Measurements from ENCODE around the gene ARHGAP25. TPM values are rescaled to one million over a fixed set of nuclear protein-coding genes. Genes with fewer than 3 reads are reported as not detected.

ARHGAP25 gene
- total and polyA plus RNA-seq, 4 donors = 3.5 to 7.0 (median 5.3) TPM

DNA sequence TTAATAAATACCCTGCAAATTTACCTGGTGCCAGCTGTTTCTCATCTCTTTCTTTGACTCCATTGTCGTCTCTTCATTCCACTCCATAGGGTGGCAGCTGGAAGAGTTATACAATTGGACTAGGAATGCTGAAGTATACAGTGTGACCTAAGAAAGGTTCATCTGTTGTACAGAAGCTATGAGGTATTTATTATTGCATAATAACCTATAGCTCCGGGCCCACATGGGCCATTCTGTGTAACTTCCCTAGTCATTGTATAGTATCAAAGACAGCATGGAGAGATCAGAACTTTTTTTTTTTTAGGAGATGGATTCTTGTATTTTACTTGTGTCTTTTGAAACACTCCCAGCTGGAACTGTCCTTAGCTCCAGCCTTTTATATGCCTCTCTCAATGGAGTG is 110.4 kb downstream of the ARHGAP25 start:
- TF ChIP-seq TAF1 (conservative IDR thresholded peaks at IDR 0.05) = no peak
- no peak overlapping the region for H3K9ac ChIP-seq (ENCODE audit: low read depth in 1 of 2, low read length in 2 of 2)
- H3K9me3 ChIP-seq (ENCODE audit: control insufficient read depth in 4 of 4, low read length in 3 of 4) = no peaks in the 10 kb centered on the region
- H3K27ac ChIP-seq (ENCODE audit: low read depth in 1 of 2, low read length in 2 of 2) = no peak overlapping the region
- peaks cover 0 to 4% (median 0%) of the 10 kb centered on the region in 4 donors for H3K27me3 ChIP-seq (ENCODE audit: control insufficient read depth in 4 of 4, insufficient read depth in 4 of 4, low read length in 3 of 4)
- WGBS = 89% methylated on average over 2 of the region's 2 CpGs
- no peaks in the 10 kb centered on the region for H3K36me3 ChIP-seq (ENCODE audit: control insufficient read depth in 4 of 4, insufficient read depth in 3 of 4, low read depth in 1 of 4, low read length in 3 of 4)
- DNase-seq (ENCODE audit: low spot score) = no peak
- no peaks in the 10 kb centered on the region for H3K4me1 ChIP-seq (ENCODE audit: control insufficient read depth in 4 of 4, insufficient read depth in 4 of 4, low read length in 3 of 4)
- H3K4me3 ChIP-seq (ENCODE audit: low read depth in 1 of 3, low read length in 3 of 3) = no peak overlapping the region

GRCh38 chr2:68846091-68846490 is 111.5 kb downstream of the ARHGAP25 start:
- no peak for DNase-seq (ENCODE audit: low spot score)
- H3K9me3 ChIP-seq (ENCODE audit: control insufficient read depth in 4 of 4, low read length in 3 of 4) = no peaks in the 10 kb centered on the region
- H3K9ac ChIP-seq (ENCODE audit: low read depth in 1 of 2, low read length in 2 of 2) = no peak overlapping the region
- no peaks in the 10 kb centered on the region for H3K4me1 ChIP-seq (ENCODE audit: control insufficient read depth in 4 of 4, insufficient read depth in 4 of 4, low read length in 3 of 4)
- no peak overlapping the region for H3K4me3 ChIP-seq (ENCODE audit: low read depth in 1 of 3, low read length in 3 of 3)
- H3K36me3 ChIP-seq (ENCODE audit: control insufficient read depth in 4 of 4, insufficient read depth in 3 of 4, low read depth in 1 of 4, low read length in 3 of 4) = no peaks in the 10 kb centered on the region
- peaks cover 0 to 4% (median 0%) of the 10 kb centered on the region in 4 donors for H3K27me3 ChIP-seq (ENCODE audit: control insufficient read depth in 4 of 4, insufficient read depth in 4 of 4, low read length in 3 of 4)
- H3K27ac ChIP-seq (ENCODE audit: low read depth in 1 of 2, low read length in 2 of 2) = no peak overlapping the region
- 74% methylated on average over 3 of the region's 3 CpGs for WGBS
- TF ChIP-seq JUND (IDR thresholded peaks at IDR 0.05) (no peak), REST (IDR thresholded peaks at IDR 0.05) (no peak), EGR1 (IDR thresholded peaks at IDR 0.05; ENCODE audit: low read depth in 2 of 2) (no peak), RAD21 (IDR thresholded peaks at IDR 0.05) (no peak), HNF4G (IDR thresholded peaks at IDR 0.05) (no peak), YY1 (IDR thresholded peaks at IDR 0.05) (no peak), RXRA (IDR thresholded peaks at IDR 0.05) (no peak), SP1 (IDR thresholded peaks at IDR 0.05) (no peak)
- TF ChIP-seq, protein P1, sequence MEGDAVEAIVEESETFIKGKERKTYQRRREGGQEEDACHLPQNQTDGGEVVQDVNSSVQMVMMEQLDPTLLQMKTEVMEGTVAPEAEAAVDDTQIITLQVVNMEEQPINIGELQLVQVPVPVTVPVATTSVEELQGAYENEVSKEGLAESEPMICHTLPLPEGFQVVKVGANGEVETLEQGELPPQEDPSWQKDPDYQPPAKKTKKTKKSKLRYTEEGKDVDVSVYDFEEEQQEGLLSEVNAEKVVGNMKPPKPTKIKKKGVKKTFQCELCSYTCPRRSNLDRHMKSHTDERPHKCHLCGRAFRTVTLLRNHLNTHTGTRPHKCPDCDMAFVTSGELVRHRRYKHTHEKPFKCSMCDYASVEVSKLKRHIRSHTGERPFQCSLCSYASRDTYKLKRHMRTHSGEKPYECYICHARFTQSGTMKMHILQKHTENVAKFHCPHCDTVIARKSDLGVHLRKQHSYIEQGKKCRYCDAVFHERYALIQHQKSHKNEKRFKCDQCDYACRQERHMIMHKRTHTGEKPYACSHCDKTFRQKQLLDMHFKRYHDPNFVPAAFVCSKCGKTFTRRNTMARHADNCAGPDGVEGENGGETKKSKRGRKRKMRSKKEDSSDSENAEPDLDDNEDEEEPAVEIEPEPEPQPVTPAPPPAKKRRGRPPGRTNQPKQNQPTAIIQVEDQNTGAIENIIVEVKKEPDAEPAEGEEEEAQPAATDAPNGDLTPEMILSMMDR (IDR thresholded peaks at IDR 0.05; ENCODE audit: low read depth, low read length, missing input control) = no peak

GRCh38 chr2:68847751-68848150 is 113.1 kb downstream of the ARHGAP25 start:
- no peak overlapping the region for H3K9ac ChIP-seq (ENCODE audit: low read depth in 1 of 2, low read length in 2 of 2)
- no peak for TF ChIP-seq RXRA (IDR thresholded peaks at IDR 0.05)
- TF ChIP-seq, protein P2, sequence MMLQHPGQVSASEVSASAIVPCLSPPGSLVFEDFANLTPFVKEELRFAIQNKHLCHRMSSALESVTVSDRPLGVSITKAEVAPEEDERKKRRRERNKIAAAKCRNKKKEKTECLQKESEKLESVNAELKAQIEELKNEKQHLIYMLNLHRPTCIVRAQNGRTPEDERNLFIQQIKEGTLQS (IDR thresholded peaks at IDR 0.05) = no peak
- no peak for TF ChIP-seq YY1 (IDR thresholded peaks at IDR 0.05)
- TF ChIP-seq FOXA2 (IDR thresholded peaks at IDR 0.05) = no peak
- TF ChIP-seq JUND (IDR thresholded peaks at IDR 0.05) = no peak
- TF ChIP-seq MAX (IDR thresholded peaks at IDR 0.05) = no peak
- H3K27ac ChIP-seq (ENCODE audit: low read depth in 1 of 2, low read length in 2 of 2) = no peak overlapping the region
- H3K4me3 ChIP-seq (ENCODE audit: low read depth in 1 of 3, low read length in 3 of 3) = no peak overlapping the region
- H3K36me3 ChIP-seq (ENCODE audit: control insufficient read depth in 4 of 4, insufficient read depth in 3 of 4, low read depth in 1 of 4, low read length in 3 of 4) = no peaks in the 10 kb centered on the region
- H3K4me1 ChIP-seq (ENCODE audit: control insufficient read depth in 4 of 4, insufficient read depth in 4 of 4, low read length in 3 of 4) = no peaks in the 10 kb centered on the region
- H3K9me3 ChIP-seq (ENCODE audit: control insufficient read depth in 4 of 4, low read length in 3 of 4) = no peaks in the 10 kb centered on the region
- DNase-seq (ENCODE audit: low spot score) = no peak
- peaks cover 0 to 4% (median 0%) of the 10 kb centered on the region in 4 donors for H3K27me3 ChIP-seq (ENCODE audit: control insufficient read depth in 4 of 4, insufficient read depth in 4 of 4, low read length in 3 of 4)
